NCI-H1436 (cell line): Measurements from ENCODE around the gene PCGF2.

ENCODE experiments used
- DNase-seq: peaks from one replicate; lab custom pipeline; 2025; lab: John Stamatoyannopoulos, UW

Gene PCGF2

GRCh38 chr17:38751144-38751807 lies 3.1 kb upstream of the PCGF2 start:
- DNase-seq: peak; percentile 63

GRCh38 chr17:38750312-38751121 lies 2.4 kb upstream of the PCGF2 start:
- DNase-seq: peak; percentile 67

GRCh38 chr17:38750044-38750311 lies 1.8 kb upstream of the PCGF2 start:
- no peak for DNase-seq

- peak; percentile 38 for DNase-seq
Observed at GRCh38 chr17:38749223-38750043, 1.3 kb upstream of the PCGF2 start.

- DNase-seq: no peak
Observed at GRCh38 chr17:38748892-38749222, 721 bp upstream of the PCGF2 start.

GRCh38 chr17:38747463-38748148 lies 530 bp downstream of the PCGF2 start:
- no peak for DNase-seq

- no peak for DNase-seq
Observed at GRCh38 chr17:38746849-38747462, 1.2 kb downstream of the PCGF2 start.

- no peak for DNase-seq
Observed at GRCh38 chr17:38746004-38746848, 1.9 kb downstream of the PCGF2 start.

GRCh38 chr17:38745545-38745944 lies 2.6 kb downstream of the PCGF2 start:
- DNase-seq: peak; percentile 68

GRCh38 chr17:38743556-38744171 lies 4.5 kb downstream of the PCGF2 start:
- DNase-seq: peak; percentile 87

- peak; percentile 70 for DNase-seq
Observed at GRCh38 chr17:38742411-38743308, 5.5 kb downstream of the PCGF2 start.

- no peak for DNase-seq
Observed at GRCh38 chr17:38741921-38742410, 6.2 kb downstream of the PCGF2 start.

GRCh38 chr17:38741461-38741860 lies 6.7 kb downstream of the PCGF2 start:
- no peak for DNase-seq

GRCh38 chr17:38740806-38741205 lies 7.3 kb downstream of the PCGF2 start:
- DNase-seq: no peak

- DNase-seq: no peak
Observed at GRCh38 chr17:38740044-38740443, 8.1 kb downstream of the PCGF2 start.

- DNase-seq: no peak
Observed at GRCh38 chr17:38739305-38739704, 8.8 kb downstream of the PCGF2 start.

- DNase-seq: no peak
Observed at GRCh38 chr17:38738686-38739085, 9.4 kb downstream of the PCGF2 start.

- DNase-seq: no peak
Observed at GRCh38 chr17:38738007-38738662, 10.0 kb downstream of the PCGF2 start.
